ENCODE measurements around the gene SRPK3. TPM values are rescaled to one million over a fixed set of nuclear protein-coding genes. Genes with fewer than 3 reads are reported as not detected.

The SRPK3 gene
- total RNA-seq, 2 experiments from 2014 or later, result not detected

- TF ChIP-seq EZH2phosphoT487 (IDR thresholded peaks at IDR 0.05; ENCODE audit: borderline replicate concordance, low read depth, low read length), result no peak
- TF ChIP-seq CTCF (conservative IDR thresholded peaks at IDR 0.05; ENCODE audit: low read length), result no peak
- Histone ChIP-seq H4K20me1 (ENCODE audit: insufficient read depth, low read length) (no peaks in the 10 kb centered on the region), H3K27ac (ENCODE audit: low read depth, low read length, poor library complexity, severe bottlenecking) (no peak overlapping the region), H3K36me3 (ENCODE audit: insufficient read depth, low read length) (no peaks in the 10 kb centered on the region), H3K4me3 (ENCODE audit: low read depth, low read length, poor library complexity, severe bottlenecking) (no peak overlapping the region), H3K79me2 (ENCODE audit: insufficient read depth, low read depth, low read length) (no peaks in the 10 kb centered on the region), H3K4me1 (ENCODE audit: insufficient read depth, low read length, poor library complexity, severe bottlenecking) (no peaks in the 10 kb centered on the region), H3K9me2 (ENCODE audit: insufficient read depth, low read length) (no peaks in the 10 kb centered on the region), H2AFZ (ENCODE audit: low read length) (no peak overlapping the region), H3K4me2 (ENCODE audit: low read length) (no peak overlapping the region), H3K9me3 (ENCODE audit: low read length) (no peaks in the 10 kb centered on the region)
- DNase-seq (ENCODE audit: low spot score), result no peak
- no TSS peak for BruUV-seq (replicated peaks)
- POLR2A ChIA-PET, result no interaction called here
- intact Hi-C loops (cut with micrococcal nuclease; ENCODE audit: unreplicated experiment), result loop anchor here (10.0 kb wide), 1 partner anchor 64 kb away; the partner anchor contains the start of gene L1CAM
- CTCF ChIA-PET (ENCODE audit: unreplicated experiment), result no interaction called here
These were observed 40.2 kb downstream of the SRPK3 start for GRCh38 chrX:153821066-153821465.

- ChIA-PET CTCF (ENCODE audit: unreplicated experiment) (no interaction called here), POLR2A (interaction anchor here (0.7 kb wide), 1 partner anchor 27 kb away, joined by 3 read pairs; no protein-coding TSS in a partner anchor)
- no peak for DNase-seq (ENCODE audit: low spot score)
- H3K27ac ChIP-seq (ENCODE audit: low read depth, low read length, poor library complexity, severe bottlenecking), result no peak overlapping the region
- H3K9me2 ChIP-seq (ENCODE audit: insufficient read depth, low read length), result no peaks in the 10 kb centered on the region
- intact Hi-C loops (cut with micrococcal nuclease; ENCODE audit: unreplicated experiment), result loop anchor here (10.0 kb wide), 1 partner anchor 60 kb away; the partner anchor contains the start of gene L1CAM
- H3K4me2 ChIP-seq (ENCODE audit: low read length), result no peak overlapping the region
- no peak for TF ChIP-seq CTCF (conservative IDR thresholded peaks at IDR 0.05; ENCODE audit: low read length)
- H3K4me1 ChIP-seq (ENCODE audit: insufficient read depth, low read length, poor library complexity, severe bottlenecking), result no peaks in the 10 kb centered on the region
- H2AFZ ChIP-seq (ENCODE audit: low read length), result no peak overlapping the region
- H3K79me2 ChIP-seq (ENCODE audit: insufficient read depth, low read depth, low read length), result no peaks in the 10 kb centered on the region
- no peaks in the 10 kb centered on the region for H4K20me1 ChIP-seq (ENCODE audit: insufficient read depth, low read length)
- BruUV-seq (replicated peaks), result no TSS peak
- H3K4me3 ChIP-seq (ENCODE audit: low read depth, low read length, poor library complexity, severe bottlenecking), result no peak overlapping the region
- H3K9me3 ChIP-seq (ENCODE audit: low read length), result no peaks in the 10 kb centered on the region
- no peaks in the 10 kb centered on the region for H3K36me3 ChIP-seq (ENCODE audit: insufficient read depth, low read length)
These were observed 43.5 kb downstream of the SRPK3 start for GRCh38 chrX:153824348-153824747.

GRCh38 chrX:153825042-153825441, 44.2 kb downstream of the SRPK3 start:
- H3K4me1 ChIP-seq (ENCODE audit: insufficient read depth, low read length, poor library complexity, severe bottlenecking), result no peaks in the 10 kb centered on the region
- H3K79me2 ChIP-seq (ENCODE audit: insufficient read depth, low read depth, low read length), result no peaks in the 10 kb centered on the region
- H3K27ac ChIP-seq (ENCODE audit: low read depth, low read length, poor library complexity, severe bottlenecking), result no peak overlapping the region
- H3K36me3 ChIP-seq (ENCODE audit: insufficient read depth, low read length), result no peaks in the 10 kb centered on the region
- no peaks in the 10 kb centered on the region for H4K20me1 ChIP-seq (ENCODE audit: insufficient read depth, low read length)
- DNase-seq (ENCODE audit: low spot score), result no peak
- intact Hi-C loops (cut with micrococcal nuclease; ENCODE audit: unreplicated experiment), result loop anchor here (10.0 kb wide), 1 partner anchor 60 kb away; the partner anchor contains the start of gene L1CAM
- H3K9me3 ChIP-seq (ENCODE audit: low read length), result no peaks in the 10 kb centered on the region
- BruUV-seq (replicated peaks), result no TSS peak
- no peaks in the 10 kb centered on the region for H3K9me2 ChIP-seq (ENCODE audit: insufficient read depth, low read length)
- POLR2A ChIA-PET, result no interaction called here
- TF ChIP-seq EZH2phosphoT487 (IDR thresholded peaks at IDR 0.05; ENCODE audit: borderline replicate concordance, low read depth, low read length) (no peak), CTCF (conservative IDR thresholded peaks at IDR 0.05; ENCODE audit: low read length) (no peak)
- H3K4me3 ChIP-seq (ENCODE audit: low read depth, low read length, poor library complexity, severe bottlenecking), result no peak overlapping the region
- H2AFZ ChIP-seq (ENCODE audit: low read length), result no peak overlapping the region
- no peak overlapping the region for H3K4me2 ChIP-seq (ENCODE audit: low read length)
- CTCF ChIA-PET (ENCODE audit: unreplicated experiment), result no interaction called here
